Endothelial cell of umbilical vein (primary cell): ENCODE measurements around the gene EFNA4. TPM values are rescaled to one million over a fixed set of nuclear protein-coding genes. Genes with fewer than 3 reads are reported as not detected.

Experiments
- BruUV-seq: library from RNA; stranded (reverse); fragments of 400-500 nt; replicated peaks from 2 replicates; lab custom pipeline; 2021; lab: Mats Ljungman, UMichigan
- CTCF ChIA-PET: fragments of 300-600, 350-600 bp; sonication (Branson Sonifier 250); formaldehyde crosslinking; loops from one replicate; lab custom pipeline; 2021; ENCODE audit warnings: antibody characterized with exemption, inconsistent platforms; lab: Charles Lee
- POLR2A ChIA-PET: fragments of 300-600, 350-600 bp; sonication (Branson Sonifier 250); formaldehyde crosslinking; loops from one replicate; lab custom pipeline; 2021; ENCODE audit warnings: antibody characterized with exemption, inconsistent platforms; lab: Charles Lee
- DNase-seq: peaks from one replicate; pipeline ENCODE4 v3.0.0-alpha.2; 2011; ENCODE audit warnings: low read depth, low spot score
- FAIRE-seq: peaks from 2 replicates; lab custom pipeline; 2011; peaks lifted over from hg19 to GRCh38; lab: Jason Lieb, UNC
- H2AFZ ChIP-seq: 2 replicates; pipeline ENCODE4 v1.6.0; 2012; ENCODE audit warnings: low read depth, low read length, control low read depth, inconsistent platforms
- H3K27ac ChIP-seq: 2 replicates; pipeline ENCODE4 v1.5.1; 2011; ENCODE audit warnings: low read depth, mild to moderate bottlenecking, control low read depth, low read length, moderate library complexity; ENCODE audit not compliant: insufficient read depth
- H3K27me3 ChIP-seq, 2 experiments: 2 replicates each; pipeline versions ENCODE4 v1.6.0 to v1.6.1; 2011; ENCODE audit warnings: low read length in 2 of 2, mixed read lengths in 1 of 2; ENCODE audit not compliant: control insufficient read depth in 2 of 2, insufficient read depth in 2 of 2
- H3K36me3 ChIP-seq, 2 experiments: 2 replicates in 1 of 2; 3 replicates in 1 of 2; pipeline ENCODE4 v1.5.1; 2011; ENCODE audit warnings: low read length in 2 of 2, mild to moderate bottlenecking in 1 of 2, moderate library complexity in 1 of 2; ENCODE audit not compliant: control insufficient read depth in 2 of 2, insufficient read depth in 2 of 2; ENCODE audit errors: extremely low read depth in 1 of 2
- H3K4me1 ChIP-seq: 3 replicates; pipeline ENCODE4 v1.5.1; 2011; ENCODE audit warnings: mild to moderate bottlenecking, low read length; ENCODE audit not compliant: control insufficient read depth, insufficient read depth; ENCODE audit errors: extremely low read depth
- H3K4me2 ChIP-seq: 2 replicates; pipeline ENCODE4 v1.6.1; 2011; ENCODE audit warnings: low read length, control low read depth, mixed read lengths; ENCODE audit not compliant: insufficient read depth
- H3K4me3 ChIP-seq, 3 experiments: fragments of 200-600 bp in 1 of 3; sonication (generic), shearing (Covaris generic) in 1 of 3; replicated peaks in 1 of 3; 2 replicates each; pipeline ENCODE4 v1.5.1; 2011 to 2016; ENCODE audit warnings: control low read depth in 3 of 3, low read length in 3 of 3, mild to moderate bottlenecking in 2 of 3, inconsistent platforms in 1 of 3, low read depth in 1 of 3, moderate library complexity in 1 of 3; ENCODE audit not compliant: insufficient read depth in 1 of 3
- H3K79me2 ChIP-seq: 2 replicates; pipeline ENCODE4 v1.6.0; 2012; ENCODE audit warnings: low read length, inconsistent platforms; ENCODE audit not compliant: control insufficient read depth, insufficient read depth
- H3K9ac ChIP-seq: replicated peaks from 2 replicates; pipeline ENCODE3; 2011; ENCODE audit warnings: low read length, control low read depth; ENCODE audit not compliant: insufficient read depth; ENCODE audit errors: extremely low read depth
- H3K9me1 ChIP-seq: replicated peaks from 3 replicates; pipeline ENCODE4 v1.6.0; 2011; ENCODE audit warnings: mild to moderate bottlenecking, low read length; ENCODE audit not compliant: control insufficient read depth, insufficient read depth; ENCODE audit errors: extremely low read depth
- H3K9me3 ChIP-seq: replicated peaks from 2 replicates; pipeline ENCODE4 v1.5.1; 2012; ENCODE audit warnings: low read length, inconsistent platforms; ENCODE audit not compliant: control insufficient read depth, insufficient read depth
- H4K20me1 ChIP-seq: replicated peaks from 2 replicates; pipeline ENCODE3; 2011; ENCODE audit warnings: mild to moderate bottlenecking, low read length; ENCODE audit not compliant: control insufficient read depth, insufficient read depth; ENCODE audit errors: extremely low read depth
- EZH2 ChIP-seq: IDR thresholded peaks from 2 replicates; pipeline ENCODE4 v1.6.1; 2012; ENCODE audit warnings: borderline replicate concordance, low read depth, mild to moderate bottlenecking, moderate library complexity, low read length, inconsistent platforms; ENCODE audit not compliant: severe bottlenecking
- FOS ChIP-seq: IDR thresholded peaks from 2 replicates; pipeline ENCODE4 v1.6.1; 2011; ENCODE audit warnings: mild to moderate bottlenecking, low read length, moderate library complexity, borderline replicate concordance; ENCODE audit not compliant: insufficient read depth
- GATA2 ChIP-seq: IDR thresholded peaks from 2 replicates; pipeline ENCODE4 v1.7.0; 2011; ENCODE audit warnings: low read depth, mild to moderate bottlenecking, moderate library complexity, mixed read lengths, low read length; ENCODE audit not compliant: insufficient read length, insufficient read depth
- JUN ChIP-seq: IDR thresholded peaks from 2 replicates; pipeline ENCODE4 v1.6.1; 2011; ENCODE audit warnings: borderline replicate concordance, low read depth; ENCODE audit not compliant: insufficient read length, insufficient read depth
- MYC ChIP-seq: IDR thresholded peaks from one replicate; pipeline ENCODE4 v1.6.1; 2011; ENCODE audit warnings: mild to moderate bottlenecking, low read depth, low read length
- POLR2A ChIP-seq: IDR thresholded peaks from 2 replicates; pipeline ENCODE4 v1.6.1; 2012; ENCODE audit warnings: low read depth, mild to moderate bottlenecking, control low read depth, low read length
- POLR2AphosphoS5 ChIP-seq: IDR thresholded peaks from 2 replicates; pipeline ENCODE4 v1.6.1; 2012; ENCODE audit warnings: low read depth, mild to moderate bottlenecking, control low read depth, low read length, moderate library complexity; ENCODE audit not compliant: insufficient read depth
- dilution Hi-C: fragments of 300-500 bp; cut with MboI; formaldehyde crosslinking; loops from one replicate; pipeline ENCODE4 v1.15.0; 2019; ENCODE audit warnings: low sequenced_read_pairs; ENCODE audit not compliant: extremely low pct_ligation_motif_present
- intact Hi-C: fragments of 100-400 bp; cut with micrococcal nuclease; formaldehyde crosslinking; loops from one replicate; pipeline ENCODE4 v1.10.0; 2022
- polyA plus RNA-seq, 4 experiments: library from polyadenylated mRNA; depleted of rRNA in 3 of 4; stranded (reverse) in 3 of 4; unstranded in 1 of 4; fragments of >200 nt; gene quantifications; 2 replicates each; pipeline versions ENCODE4 v1.2.1 to v1.2.3, GENCODE V29; 2011 to 2012; ENCODE audit warnings: missing spikeins in 1 of 4
- total RNA-seq: library from RNA; stranded (reverse); gene quantifications from 2 replicates; pipeline ENCODE4 v1.2.3, GENCODE V29; 2021
- TF ChIP-seq, protein P1 (sequence below): IDR thresholded peaks from 2 replicates; pipeline ENCODE4 v1.6.1; 2011; ENCODE audit not compliant: insufficient read depth, insufficient read length
- TF ChIP-seq, protein P2 (sequence below), 2 donors: IDR thresholded peaks; 1 replicate in 1 of 2; 2 replicates in 1 of 2; pipeline ENCODE4 v1.5.1; 2011; ENCODE audit warnings: low read length in 2 of 2, mild to moderate bottlenecking in 2 of 2, moderate library complexity in 2 of 2, control low read depth in 1 of 2, inconsistent platforms in 1 of 2, low read depth in 1 of 2; ENCODE audit not compliant: insufficient read depth in 1 of 2; ENCODE audit errors: extremely low read depth in 1 of 2

The EFNA4 gene
- total and polyA plus RNA-seq, 2 donors (not counting 3 experiments of a cell fraction or from before 2014, with no cell fraction given) = 16.5 to 25.2 TPM

DNA sequence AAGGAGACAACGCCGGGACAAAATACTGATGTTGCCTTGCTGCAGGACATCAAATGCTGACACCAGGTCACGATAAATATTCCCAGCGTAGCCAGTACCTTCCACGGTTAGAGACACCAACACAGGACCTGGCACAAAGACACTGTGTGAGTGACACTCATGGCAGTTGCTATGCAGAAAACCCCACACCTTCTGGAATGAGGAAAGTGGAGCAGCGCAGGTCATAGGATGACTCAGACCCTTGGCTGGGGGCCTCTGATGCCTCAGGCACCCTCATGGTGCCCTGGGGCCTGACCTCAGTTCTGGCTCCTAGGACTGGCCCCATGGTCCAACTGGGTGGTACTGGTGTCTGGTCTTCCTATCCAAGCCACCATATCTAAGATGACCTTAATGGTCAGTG, 37.0 kb upstream of the EFNA4 start:
- H4K20me1 ChIP-seq = no peaks in the 10 kb centered on the region
- H3K9me1 ChIP-seq = no peaks in the 10 kb centered on the region
- H3K27me3 ChIP-seq = no peaks in the 10 kb centered on the region
- no peaks in the 10 kb centered on the region for H3K79me2 ChIP-seq
- no peak for DNase-seq
- TF ChIP-seq FOS = no peak
- TF ChIP-seq POLR2A = no peak
- TF ChIP-seq, protein P1, sequence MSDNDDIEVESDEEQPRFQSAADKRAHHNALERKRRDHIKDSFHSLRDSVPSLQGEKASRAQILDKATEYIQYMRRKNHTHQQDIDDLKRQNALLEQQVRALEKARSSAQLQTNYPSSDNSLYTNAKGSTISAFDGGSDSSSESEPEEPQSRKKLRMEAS = no peak
- TF ChIP-seq POLR2AphosphoS5 = no peak
- H2AFZ ChIP-seq = no peak overlapping the region
- no peaks in the 10 kb centered on the region for H3K9me3 ChIP-seq
- CTCF ChIA-PET = interaction anchor here (1.4 to 4.2 kb wide), 2 partner anchors 9 kb away, joined by 6 to 11 read pairs; no protein-coding TSS in a partner anchor
- H3K4me2 ChIP-seq = no peak overlapping the region
- FAIRE-seq = no peak
- intact Hi-C loops = no loop called here
- no TSS peak for BruUV-seq
- H3K4me3 ChIP-seq = no peak overlapping the region
- dilution Hi-C loops = no loop called here
- POLR2A ChIA-PET = no interaction called here
- H3K4me1 ChIP-seq = no peaks in the 10 kb centered on the region
- H3K27ac ChIP-seq = no peak overlapping the region
- no peak overlapping the region for H3K9ac ChIP-seq
- H3K36me3 ChIP-seq = no peaks in the 10 kb centered on the region

DNA sequence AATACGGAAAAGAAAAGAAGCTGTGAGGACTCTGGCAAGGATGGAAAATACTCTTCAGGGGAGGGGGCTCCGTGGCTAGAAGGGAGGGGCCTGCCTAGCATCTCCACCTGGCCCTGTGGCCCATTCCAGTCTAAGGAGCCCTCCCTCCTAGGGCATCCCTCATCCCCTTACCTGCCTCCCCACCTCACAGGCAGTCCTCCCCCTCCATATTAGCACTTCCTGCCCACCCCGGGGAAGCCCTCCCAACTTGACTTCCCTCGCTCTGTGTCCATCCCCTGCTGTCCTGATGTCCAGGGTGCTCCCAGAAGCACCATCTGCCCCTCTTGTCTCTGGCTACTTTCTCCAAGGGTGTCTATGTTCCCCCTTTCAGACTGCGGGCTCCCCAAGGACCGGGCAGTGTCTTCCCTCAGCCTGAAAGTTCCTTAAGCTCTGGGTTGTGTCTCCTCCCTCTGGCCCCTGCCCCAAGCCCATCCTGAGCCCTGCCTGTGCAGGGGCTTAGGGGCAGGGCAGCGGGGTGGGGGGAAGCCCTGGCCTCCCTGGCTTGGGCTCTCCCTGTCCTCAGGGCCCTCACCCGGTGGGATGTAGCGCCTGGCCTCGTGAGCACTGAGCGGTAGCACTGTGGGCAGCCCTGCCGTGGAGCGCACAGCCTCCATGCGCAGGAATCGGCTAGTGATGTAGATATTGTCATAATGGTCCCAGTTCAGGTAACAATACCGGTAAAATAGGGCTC, 33.9 kb upstream of the EFNA4 start:
- Histone ChIP-seq H4K20me1 (no peaks in the 10 kb centered on the region), H3K4me1 (no peaks in the 10 kb centered on the region), H3K9me3 (no peaks in the 10 kb centered on the region), H3K36me3 (no peaks in the 10 kb centered on the region), H2AFZ (no peak overlapping the region), H3K4me2 (no peak overlapping the region), H3K9ac (no peak overlapping the region), H3K4me3 (no peak overlapping the region), H3K27ac (no peak overlapping the region), H3K27me3 (no peaks in the 10 kb centered on the region), H3K9me1 (no peaks in the 10 kb centered on the region), H3K79me2 (no peaks in the 10 kb centered on the region)
- dilution Hi-C loops (no loop called here), intact Hi-C loops (no loop called here)
- POLR2A ChIA-PET = no interaction called here
- DNase-seq (no peak), FAIRE-seq (no peak)
- BruUV-seq = no TSS peak
- no peak for TF ChIP-seq JUN
- TF ChIP-seq POLR2A = no peak
- TF ChIP-seq FOS = no peak
- TF ChIP-seq, protein P1 = no peak
- TF ChIP-seq, protein P2, sequence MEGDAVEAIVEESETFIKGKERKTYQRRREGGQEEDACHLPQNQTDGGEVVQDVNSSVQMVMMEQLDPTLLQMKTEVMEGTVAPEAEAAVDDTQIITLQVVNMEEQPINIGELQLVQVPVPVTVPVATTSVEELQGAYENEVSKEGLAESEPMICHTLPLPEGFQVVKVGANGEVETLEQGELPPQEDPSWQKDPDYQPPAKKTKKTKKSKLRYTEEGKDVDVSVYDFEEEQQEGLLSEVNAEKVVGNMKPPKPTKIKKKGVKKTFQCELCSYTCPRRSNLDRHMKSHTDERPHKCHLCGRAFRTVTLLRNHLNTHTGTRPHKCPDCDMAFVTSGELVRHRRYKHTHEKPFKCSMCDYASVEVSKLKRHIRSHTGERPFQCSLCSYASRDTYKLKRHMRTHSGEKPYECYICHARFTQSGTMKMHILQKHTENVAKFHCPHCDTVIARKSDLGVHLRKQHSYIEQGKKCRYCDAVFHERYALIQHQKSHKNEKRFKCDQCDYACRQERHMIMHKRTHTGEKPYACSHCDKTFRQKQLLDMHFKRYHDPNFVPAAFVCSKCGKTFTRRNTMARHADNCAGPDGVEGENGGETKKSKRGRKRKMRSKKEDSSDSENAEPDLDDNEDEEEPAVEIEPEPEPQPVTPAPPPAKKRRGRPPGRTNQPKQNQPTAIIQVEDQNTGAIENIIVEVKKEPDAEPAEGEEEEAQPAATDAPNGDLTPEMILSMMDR (IDR thresholded peaks at IDR 0.05; ENCODE audit: extremely low read depth in 1 of 2, insufficient read depth in 1 of 2, low read depth in 1 of 2, low read length in 2 of 2) = no peak
- TF ChIP-seq POLR2AphosphoS5 = no peak
- no peak for TF ChIP-seq EZH2
- TF ChIP-seq MYC = no peak
- no peak for TF ChIP-seq GATA2
- CTCF ChIA-PET = interaction anchor here (2.2 to 4.2 kb wide), 2 partner anchors 12 to 15 kb away, joined by 4 to 11 read pairs; no protein-coding TSS in a partner anchor
